Neural cell (in vitro differentiated cells): Measurements from ENCODE around the gene ZNF486. TPM values are rescaled to one million over a fixed set of nuclear protein-coding genes. Genes with fewer than 3 reads are reported as not detected.

Source experiments
- H2AFZ ChIP-seq: fragments of 200-600, 300-800 bp; sonication (generic), shearing (Covaris generic); 2 replicates; pipeline ENCODE4 v1.6.0; 2014; ENCODE audit warnings: low read depth, mild to moderate bottlenecking, antibody characterized with exemption, low read length, moderate library complexity
- H3F3A ChIP-seq: fragments of 200-600 bp; shearing (Covaris generic); 2 replicates; pipeline ENCODE4 v1.6.1; 2016; ENCODE audit warnings: mild to moderate bottlenecking, moderate library complexity, mixed read lengths, antibody characterized with exemption, low read length; ENCODE audit not compliant: insufficient read depth, poor library complexity, severe bottlenecking
- H3K27ac ChIP-seq: fragments of 200-600, 300-800 bp; sonication (generic), shearing (Covaris generic); 2 replicates; pipeline ENCODE4 v1.5.1; 2014; ENCODE audit warnings: mild to moderate bottlenecking, low read length, moderate library complexity
- H3K27me3 ChIP-seq: fragments of 300-800, 200-600 bp; sonication (generic), shearing (Covaris generic); 2 replicates; pipeline ENCODE4 v1.6.0; 2014; ENCODE audit warnings: mild to moderate bottlenecking, low read depth, low read length, moderate library complexity; ENCODE audit not compliant: insufficient read depth
- H3K36me3 ChIP-seq: fragments of 300-800, 200-600 bp; sonication (generic), shearing (Covaris generic); 2 replicates; pipeline ENCODE4 v1.5.1; 2014; ENCODE audit warnings: mild to moderate bottlenecking, antibody characterized with exemption, low read length, moderate library complexity; ENCODE audit not compliant: insufficient read depth
- H3K4me2 ChIP-seq: fragments of 300-800, 200-600 bp; sonication (generic), shearing (Covaris generic); 2 replicates; pipeline ENCODE4 v1.6.0; 2014; ENCODE audit warnings: mild to moderate bottlenecking, low read length
- H3K4me3 ChIP-seq: fragments of 300-800, 200-600 bp; sonication (generic), shearing (Covaris generic); 2 replicates; pipeline ENCODE4 v1.5.1; 2014; ENCODE audit warnings: mild to moderate bottlenecking, low read length, moderate library complexity
- H3K79me2 ChIP-seq: fragments of 200-600 bp; shearing (Covaris generic); replicated peaks from 2 replicates; pipeline ENCODE4 v1.6.0; 2014; ENCODE audit warnings: mild to moderate bottlenecking, low read length, moderate library complexity; ENCODE audit not compliant: insufficient read depth
- H3K9ac ChIP-seq: fragments of 300-800, 200-600 bp; sonication (generic), shearing (Covaris generic); 2 replicates; pipeline ENCODE4 v1.6.1; 2016; ENCODE audit warnings: mild to moderate bottlenecking, low read length, mixed read lengths
- H3K9me2 ChIP-seq: fragments of 200-600 bp; shearing (Covaris generic); 2 replicates; pipeline ENCODE4 v1.6.1; 2016; ENCODE audit warnings: mild to moderate bottlenecking, low read length, mixed read lengths; ENCODE audit not compliant: insufficient read depth
- H3K9me3 ChIP-seq: fragments of 200-600, 300-800 bp; sonication (generic), shearing (Covaris generic); 2 replicates; pipeline ENCODE4 v1.6.1; 2016; ENCODE audit warnings: mild to moderate bottlenecking, mixed run types, low read length, moderate library complexity, mixed read lengths
- H4K20me1 ChIP-seq: fragments of 200-600 bp; shearing (Covaris generic); 2 replicates; pipeline ENCODE4 v1.6.1; 2016; ENCODE audit warnings: mild to moderate bottlenecking, mixed run types; ENCODE audit not compliant: insufficient read depth
- CTCF ChIP-seq: fragments of 450-650 bp; IDR thresholded peaks from 2 replicates; pipeline ENCODE4 v1.5.1; 2014; ENCODE audit warnings: antibody characterized with exemption, mild to moderate bottlenecking, moderate library complexity; ENCODE audit not compliant: poor library complexity, severe bottlenecking
- EP300 ChIP-seq: fragments of 450-650 bp; conservative IDR thresholded peaks from 2 replicates; pipeline ENCODE4 v1.6.1; 2014; ENCODE audit warnings: antibody characterized with exemption, mild to moderate bottlenecking, moderate library complexity; ENCODE audit not compliant: poor library complexity, severe bottlenecking
- EZH2 ChIP-seq: fragments of 200-600, 300-800 bp; shearing (Covaris generic), sonication (generic); IDR thresholded peaks from 2 replicates; pipeline ENCODE4 v1.6.1; 2014; ENCODE audit warnings: antibody characterized with exemption, low read length, borderline replicate concordance, mild to moderate bottlenecking; ENCODE audit not compliant: insufficient read depth, poor library complexity, severe bottlenecking
- MXI1 ChIP-seq: fragments of 450-650 bp; conservative IDR thresholded peaks from 2 replicates; pipeline ENCODE4 v1.6.1; 2014; ENCODE audit warnings: antibody characterized with exemption, mild to moderate bottlenecking; ENCODE audit not compliant: poor library complexity, severe bottlenecking
- POLR2AphosphoS5 ChIP-seq: IDR thresholded peaks from 2 replicates; pipeline ENCODE4 v1.6.1; 2012
- RAD21 ChIP-seq: fragments of 450-650 bp; conservative IDR thresholded peaks from 2 replicates; pipeline ENCODE4 v1.6.1; 2014; ENCODE audit warnings: antibody characterized with exemption, mild to moderate bottlenecking, moderate library complexity
- REST ChIP-seq: IDR thresholded peaks from 2 replicates; pipeline ENCODE4 v1.6.1; 2012; ENCODE audit warnings: borderline replicate concordance
- SMC3 ChIP-seq: fragments of 450-650 bp; conservative IDR thresholded peaks from 2 replicates; pipeline ENCODE4 v1.6.1; 2014; ENCODE audit warnings: antibody characterized with exemption, mild to moderate bottlenecking, moderate library complexity; ENCODE audit not compliant: poor library complexity
- TAF1 ChIP-seq: IDR thresholded peaks from 2 replicates; pipeline ENCODE4 v1.6.1; 2012; ENCODE audit warnings: low read depth
- polyA plus RNA-seq: library from polyadenylated mRNA; depleted of rRNA; stranded (reverse); fragments of >200 nt; gene quantifications from 2 replicates; pipeline ENCODE4 v1.2.3, GENCODE V29; 2014

The ZNF486 gene
- polyA plus RNA-seq, 1 donor from 2014 or later = 1.9 TPM

GRCh38 chr19:20154636-20155035 lies 12.4 kb upstream of the ZNF486 start:
- Histone ChIP-seq H4K20me1 (no peaks in the 10 kb centered on the region), H3K27me3 (no peaks in the 10 kb centered on the region), H3K27ac (no peak overlapping the region), H3K9me3 (no peaks in the 10 kb centered on the region), H3F3A (no peaks in the 10 kb centered on the region), H3K4me3 (no peak overlapping the region), H3K9me2 (no peaks in the 10 kb centered on the region), H3K4me2 (no peak overlapping the region), H3K9ac (no peak overlapping the region), H2AFZ (no peak overlapping the region), H3K36me3 (no peaks in the 10 kb centered on the region), H3K79me2 (no peaks in the 10 kb centered on the region)
- TF ChIP-seq MXI1 (no peak), REST (no peak), EP300 (no peak), TAF1 (no peak), CTCF (no peak)

- H4K20me1 ChIP-seq = no peaks in the 10 kb centered on the region
- H3K36me3 ChIP-seq = no peaks in the 10 kb centered on the region
- no peaks in the 10 kb centered on the region for H3F3A ChIP-seq
- H3K4me2 ChIP-seq = no peak overlapping the region
- H3K9ac ChIP-seq = no peak overlapping the region
- H3K27ac ChIP-seq = no peak overlapping the region
- peaks cover 4% of the 10 kb centered on the region for H3K79me2 ChIP-seq
- H3K9me3 ChIP-seq = no peaks in the 10 kb centered on the region
- H3K27me3 ChIP-seq = no peaks in the 10 kb centered on the region
- H3K4me3 ChIP-seq = no peak overlapping the region
- TF ChIP-seq EP300 (no peak), EZH2 (no peak), TAF1 (no peak)
- H2AFZ ChIP-seq = no peak overlapping the region
- H3K9me2 ChIP-seq = no peaks in the 10 kb centered on the region
Measured at GRCh38 chr19:20162821-20163220, 4.2 kb upstream of the ZNF486 start.

- no peaks in the 10 kb centered on the region for H4K20me1 ChIP-seq
- H3K4me3 ChIP-seq = no peak overlapping the region
- no peaks in the 10 kb centered on the region for H3K9me3 ChIP-seq
- H3K9ac ChIP-seq = no peak overlapping the region
- no peaks in the 10 kb centered on the region for H3K36me3 ChIP-seq
- no peaks in the 10 kb centered on the region for H3F3A ChIP-seq
- H3K4me2 ChIP-seq = no peak overlapping the region
- no peak overlapping the region for H3K27ac ChIP-seq
- no peaks in the 10 kb centered on the region for H3K9me2 ChIP-seq
- H3K27me3 ChIP-seq = no peaks in the 10 kb centered on the region
- no peak overlapping the region for H2AFZ ChIP-seq
- H3K79me2 ChIP-seq = peaks cover 8% of the 10 kb centered on the region
- TF ChIP-seq EP300 = no peak
- TF ChIP-seq CTCF = no peak
- no peak for TF ChIP-seq TAF1
- no peak for TF ChIP-seq POLR2AphosphoS5
- no peak for TF ChIP-seq RAD21
- no peak for TF ChIP-seq EZH2
- no peak for TF ChIP-seq SMC3
- no peak for TF ChIP-seq REST
- no peak for TF ChIP-seq MXI1
Measured at GRCh38 chr19:20164456-20164855, 2.6 kb upstream of the ZNF486 start.
